Endothelial cell of umbilical vein (primary cell): ENCODE measurements around the gene RSPRY1. TPM values are rescaled to one million over a fixed set of nuclear protein-coding genes. Genes with fewer than 3 reads are reported as not detected.

ENCODE experiments used
- BruUV-seq: library from RNA; stranded (reverse); fragments of 400-500 nt; replicated peaks from 2 replicates; lab custom pipeline; 2021; lab: Mats Ljungman, UMichigan
- CTCF ChIA-PET: fragments of 300-600, 350-600 bp; sonication (Branson Sonifier 250); formaldehyde crosslinking; loops from one replicate; lab custom pipeline; 2021; ENCODE audit warnings: antibody characterized with exemption, inconsistent platforms; lab: Charles Lee
- POLR2A ChIA-PET: fragments of 300-600, 350-600 bp; sonication (Branson Sonifier 250); formaldehyde crosslinking; loops from one replicate; lab custom pipeline; 2021; ENCODE audit warnings: antibody characterized with exemption, inconsistent platforms; lab: Charles Lee
- DNase-seq: peaks from one replicate; pipeline ENCODE4 v3.0.0-alpha.2; 2011; ENCODE audit warnings: low read depth, low spot score
- FAIRE-seq: peaks from 2 replicates; lab custom pipeline; 2011; peaks lifted over from hg19 to GRCh38; lab: Jason Lieb, UNC
- H2AFZ ChIP-seq: 2 replicates; pipeline ENCODE4 v1.6.0; 2012; ENCODE audit warnings: low read depth, low read length, control low read depth, inconsistent platforms
- H3K27ac ChIP-seq: 2 replicates; pipeline ENCODE4 v1.5.1; 2011; ENCODE audit warnings: low read depth, mild to moderate bottlenecking, control low read depth, low read length, moderate library complexity; ENCODE audit not compliant: insufficient read depth
- H3K27me3 ChIP-seq, 2 experiments: 2 replicates each; pipeline versions ENCODE4 v1.6.0 to v1.6.1; 2011; ENCODE audit warnings: low read length in 2 of 2, mixed read lengths in 1 of 2; ENCODE audit not compliant: control insufficient read depth in 2 of 2, insufficient read depth in 2 of 2
- H3K36me3 ChIP-seq, 2 experiments: 2 replicates in 1 of 2; 3 replicates in 1 of 2; pipeline ENCODE4 v1.5.1; 2011; ENCODE audit warnings: low read length in 2 of 2, mild to moderate bottlenecking in 1 of 2, moderate library complexity in 1 of 2; ENCODE audit not compliant: control insufficient read depth in 2 of 2, insufficient read depth in 2 of 2; ENCODE audit errors: extremely low read depth in 1 of 2
- H3K4me1 ChIP-seq: 3 replicates; pipeline ENCODE4 v1.5.1; 2011; ENCODE audit warnings: mild to moderate bottlenecking, low read length; ENCODE audit not compliant: control insufficient read depth, insufficient read depth; ENCODE audit errors: extremely low read depth
- H3K4me2 ChIP-seq: 2 replicates; pipeline ENCODE4 v1.6.1; 2011; ENCODE audit warnings: low read length, control low read depth, mixed read lengths; ENCODE audit not compliant: insufficient read depth
- H3K4me3 ChIP-seq, 3 experiments: fragments of 200-600 bp in 1 of 3; sonication (generic), shearing (Covaris generic) in 1 of 3; replicated peaks in 1 of 3; 2 replicates each; pipeline ENCODE4 v1.5.1; 2011 to 2016; ENCODE audit warnings: control low read depth in 3 of 3, low read length in 3 of 3, mild to moderate bottlenecking in 2 of 3, inconsistent platforms in 1 of 3, low read depth in 1 of 3, moderate library complexity in 1 of 3; ENCODE audit not compliant: insufficient read depth in 1 of 3
- H3K79me2 ChIP-seq: 2 replicates; pipeline ENCODE4 v1.6.0; 2012; ENCODE audit warnings: low read length, inconsistent platforms; ENCODE audit not compliant: control insufficient read depth, insufficient read depth
- H3K9ac ChIP-seq: replicated peaks from 2 replicates; pipeline ENCODE3; 2011; ENCODE audit warnings: low read length, control low read depth; ENCODE audit not compliant: insufficient read depth; ENCODE audit errors: extremely low read depth
- H3K9me1 ChIP-seq: replicated peaks from 3 replicates; pipeline ENCODE4 v1.6.0; 2011; ENCODE audit warnings: mild to moderate bottlenecking, low read length; ENCODE audit not compliant: control insufficient read depth, insufficient read depth; ENCODE audit errors: extremely low read depth
- H3K9me3 ChIP-seq: replicated peaks from 2 replicates; pipeline ENCODE4 v1.5.1; 2012; ENCODE audit warnings: low read length, inconsistent platforms; ENCODE audit not compliant: control insufficient read depth, insufficient read depth
- H4K20me1 ChIP-seq: replicated peaks from 2 replicates; pipeline ENCODE3; 2011; ENCODE audit warnings: mild to moderate bottlenecking, low read length; ENCODE audit not compliant: control insufficient read depth, insufficient read depth; ENCODE audit errors: extremely low read depth
- EZH2 ChIP-seq: IDR thresholded peaks from 2 replicates; pipeline ENCODE4 v1.6.1; 2012; ENCODE audit warnings: borderline replicate concordance, low read depth, mild to moderate bottlenecking, moderate library complexity, low read length, inconsistent platforms; ENCODE audit not compliant: severe bottlenecking
- FOS ChIP-seq: IDR thresholded peaks from 2 replicates; pipeline ENCODE4 v1.6.1; 2011; ENCODE audit warnings: mild to moderate bottlenecking, low read length, moderate library complexity, borderline replicate concordance; ENCODE audit not compliant: insufficient read depth
- GATA2 ChIP-seq: IDR thresholded peaks from 2 replicates; pipeline ENCODE4 v1.7.0; 2011; ENCODE audit warnings: low read depth, mild to moderate bottlenecking, moderate library complexity, mixed read lengths, low read length; ENCODE audit not compliant: insufficient read length, insufficient read depth
- JUN ChIP-seq: IDR thresholded peaks from 2 replicates; pipeline ENCODE4 v1.6.1; 2011; ENCODE audit warnings: borderline replicate concordance, low read depth; ENCODE audit not compliant: insufficient read length, insufficient read depth
- MYC ChIP-seq: IDR thresholded peaks from one replicate; pipeline ENCODE4 v1.6.1; 2011; ENCODE audit warnings: mild to moderate bottlenecking, low read depth, low read length
- POLR2A ChIP-seq: IDR thresholded peaks from 2 replicates; pipeline ENCODE4 v1.6.1; 2012; ENCODE audit warnings: low read depth, mild to moderate bottlenecking, control low read depth, low read length
- POLR2AphosphoS5 ChIP-seq: IDR thresholded peaks from 2 replicates; pipeline ENCODE4 v1.6.1; 2012; ENCODE audit warnings: low read depth, mild to moderate bottlenecking, control low read depth, low read length, moderate library complexity; ENCODE audit not compliant: insufficient read depth
- dilution Hi-C: fragments of 300-500 bp; cut with MboI; formaldehyde crosslinking; loops from one replicate; pipeline ENCODE4 v1.15.0; 2019; ENCODE audit warnings: low sequenced_read_pairs; ENCODE audit not compliant: extremely low pct_ligation_motif_present
- intact Hi-C: fragments of 100-400 bp; cut with micrococcal nuclease; formaldehyde crosslinking; loops from one replicate; pipeline ENCODE4 v1.10.0; 2022
- polyA plus RNA-seq, 4 experiments: library from polyadenylated mRNA; depleted of rRNA in 3 of 4; stranded (reverse) in 3 of 4; unstranded in 1 of 4; fragments of >200 nt; gene quantifications; 2 replicates each; pipeline versions ENCODE4 v1.2.1 to v1.2.3, GENCODE V29; 2011 to 2012; ENCODE audit warnings: missing spikeins in 1 of 4
- total RNA-seq: library from RNA; stranded (reverse); gene quantifications from 2 replicates; pipeline ENCODE4 v1.2.3, GENCODE V29; 2021
- TF ChIP-seq, protein P1 (sequence below), 2 donors: IDR thresholded peaks; 1 replicate in 1 of 2; 2 replicates in 1 of 2; pipeline ENCODE4 v1.5.1; 2011; ENCODE audit warnings: low read length in 2 of 2, mild to moderate bottlenecking in 2 of 2, moderate library complexity in 2 of 2, control low read depth in 1 of 2, inconsistent platforms in 1 of 2, low read depth in 1 of 2; ENCODE audit not compliant: insufficient read depth in 1 of 2; ENCODE audit errors: extremely low read depth in 1 of 2
- TF ChIP-seq, protein P2 (sequence below): IDR thresholded peaks from 2 replicates; pipeline ENCODE4 v1.6.1; 2011; ENCODE audit not compliant: insufficient read depth, insufficient read length

The RSPRY1 gene
- total and polyA plus RNA-seq, 2 donors (not counting 3 experiments of a cell fraction or from before 2014, with no cell fraction given), result 28.5 to 55.1 TPM

DNA sequence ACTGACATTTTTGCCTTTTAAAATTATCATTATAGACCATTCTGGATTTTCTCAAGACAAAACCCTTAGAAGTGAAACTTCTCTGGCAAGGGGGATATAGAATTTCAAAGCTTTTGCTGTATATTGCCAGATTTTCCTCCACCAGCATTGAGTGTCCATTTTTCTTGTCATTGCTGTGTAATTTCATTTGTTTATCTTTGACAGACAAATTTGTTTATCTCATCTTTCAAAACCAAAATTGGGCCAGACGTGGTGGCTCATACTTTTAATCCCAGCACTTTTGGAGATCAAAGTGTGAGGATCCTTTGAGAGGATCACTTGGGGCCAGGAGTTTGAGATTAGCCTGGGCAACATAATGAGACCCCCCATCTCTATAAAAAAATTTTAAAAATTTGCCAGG is 43.0 kb downstream of the RSPRY1 start:
- Histone ChIP-seq H3K9me1 (no peaks in the 10 kb centered on the region), H3K27ac (no peak overlapping the region), H2AFZ (no peak overlapping the region), H3K4me3 (no peak overlapping the region), H3K4me1 (no peaks in the 10 kb centered on the region), H3K79me2 (no peaks in the 10 kb centered on the region), H3K9me3 (no peaks in the 10 kb centered on the region), H3K36me3 (peaks cover 37 to 41% of the 10 kb centered on the region in 2 experiments), H3K9ac (no peak overlapping the region), H4K20me1 (no peaks in the 10 kb centered on the region), H3K27me3 (no peaks in the 10 kb centered on the region), H3K4me2 (no peak overlapping the region)
- BruUV-seq, result no TSS peak
- POLR2A ChIA-PET, result no interaction called here
- DNase-seq, result no peak
- intact Hi-C loops (no loop called here), dilution Hi-C loops (no loop called here)
- no peak for FAIRE-seq
- TF ChIP-seq FOS, result no peak
- TF ChIP-seq, protein P1, sequence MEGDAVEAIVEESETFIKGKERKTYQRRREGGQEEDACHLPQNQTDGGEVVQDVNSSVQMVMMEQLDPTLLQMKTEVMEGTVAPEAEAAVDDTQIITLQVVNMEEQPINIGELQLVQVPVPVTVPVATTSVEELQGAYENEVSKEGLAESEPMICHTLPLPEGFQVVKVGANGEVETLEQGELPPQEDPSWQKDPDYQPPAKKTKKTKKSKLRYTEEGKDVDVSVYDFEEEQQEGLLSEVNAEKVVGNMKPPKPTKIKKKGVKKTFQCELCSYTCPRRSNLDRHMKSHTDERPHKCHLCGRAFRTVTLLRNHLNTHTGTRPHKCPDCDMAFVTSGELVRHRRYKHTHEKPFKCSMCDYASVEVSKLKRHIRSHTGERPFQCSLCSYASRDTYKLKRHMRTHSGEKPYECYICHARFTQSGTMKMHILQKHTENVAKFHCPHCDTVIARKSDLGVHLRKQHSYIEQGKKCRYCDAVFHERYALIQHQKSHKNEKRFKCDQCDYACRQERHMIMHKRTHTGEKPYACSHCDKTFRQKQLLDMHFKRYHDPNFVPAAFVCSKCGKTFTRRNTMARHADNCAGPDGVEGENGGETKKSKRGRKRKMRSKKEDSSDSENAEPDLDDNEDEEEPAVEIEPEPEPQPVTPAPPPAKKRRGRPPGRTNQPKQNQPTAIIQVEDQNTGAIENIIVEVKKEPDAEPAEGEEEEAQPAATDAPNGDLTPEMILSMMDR (IDR thresholded peaks at IDR 0.05; ENCODE audit: extremely low read depth in 1 of 2, insufficient read depth in 1 of 2, low read depth in 1 of 2, low read length in 2 of 2), result no peak
- TF ChIP-seq MYC, result no peak
- TF ChIP-seq, protein P2, sequence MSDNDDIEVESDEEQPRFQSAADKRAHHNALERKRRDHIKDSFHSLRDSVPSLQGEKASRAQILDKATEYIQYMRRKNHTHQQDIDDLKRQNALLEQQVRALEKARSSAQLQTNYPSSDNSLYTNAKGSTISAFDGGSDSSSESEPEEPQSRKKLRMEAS, result no peak
- TF ChIP-seq EZH2, result no peak
- no peak for TF ChIP-seq POLR2AphosphoS5
- no peak for TF ChIP-seq JUN
- no peak for TF ChIP-seq GATA2
- TF ChIP-seq POLR2A, result no peak
- CTCF ChIA-PET, result interaction anchor here (1.0 to 1.4 kb wide), 4 partner anchors 23 to 264 kb away, joined by 3 to 7 read pairs (median 3); no protein-coding TSS in a partner anchor
